ENCODE results near the gene SLC1A1. TPM values are rescaled to one million over a fixed set of nuclear protein-coding genes. Genes with fewer than 3 reads are reported as not detected.
A peak's percentile ranks its signal among the peaks of the same experiment; 100 is the strongest.

Gene SLC1A1
- total RNA-seq, 2 experiments from 2014 or later, result 0.11 to 0.14 TPM

DNA sequence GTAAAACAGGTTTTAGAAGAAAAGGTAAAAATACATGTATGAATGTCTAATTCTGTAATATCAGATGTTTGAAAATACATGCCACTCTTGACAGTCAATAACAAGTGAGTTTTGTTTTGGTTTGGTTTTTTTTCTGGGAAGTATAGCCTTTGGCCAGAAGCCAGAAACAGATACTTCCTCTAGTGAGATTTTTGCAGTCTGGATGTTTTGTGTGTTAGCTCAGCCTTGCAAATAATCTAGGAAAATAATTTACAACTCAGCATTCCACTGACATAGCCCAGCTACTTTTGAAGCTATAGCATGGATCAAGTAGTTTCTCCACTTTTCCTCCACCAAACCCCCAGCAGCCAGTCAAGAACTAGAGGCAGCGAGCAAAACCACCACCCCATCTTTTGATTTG lies 56.7 kb downstream of the SLC1A1 start:
- Histone ChIP-seq H3K4me3 (ENCODE audit: low read length) (no peak overlapping the region), H3K27ac (ENCODE audit: low read depth in 1 of 2, low read length in 2 of 2) (no peak overlapping the region), H3K36me3 (ENCODE audit: insufficient read depth, low read length) (no peaks in the 10 kb centered on the region), H3K27me3 (ENCODE audit: control insufficient read depth in 1 of 2, insufficient read depth in 2 of 2, low read length in 2 of 2) (no peaks in the 10 kb centered on the region), H3K4me1 (ENCODE audit: insufficient read depth, low read length) (peaks cover 26% of the 10 kb centered on the region), H3K9me3 (ENCODE audit: control insufficient read depth in 1 of 2, insufficient read depth in 1 of 2, low read length in 2 of 2) (no peaks in the 10 kb centered on the region)
- Mint-ChIP-seq H3K27me3 (no peaks in the 10 kb centered on the region), H3K4me3 (peak overlapping the region; percentile 16), H3K9me3 (no peaks in the 10 kb centered on the region), H3K4me1 (ENCODE audit: low read depth) (peaks cover 62% of the 10 kb centered on the region), H3K36me3 (ENCODE audit: low read depth) (no peaks in the 10 kb centered on the region), H3K27ac (no peak overlapping the region)
- ChIA-PET CTCF (no interaction called here), POLR2A (no interaction called here)
- intact Hi-C loops (cut with DNase I, micrococcal nuclease), result no loop called here
- DNase-seq (no peak), ATAC-seq (ENCODE audit: poor library complexity) (no peak)
- TF ChIP-seq, protein P1, sequence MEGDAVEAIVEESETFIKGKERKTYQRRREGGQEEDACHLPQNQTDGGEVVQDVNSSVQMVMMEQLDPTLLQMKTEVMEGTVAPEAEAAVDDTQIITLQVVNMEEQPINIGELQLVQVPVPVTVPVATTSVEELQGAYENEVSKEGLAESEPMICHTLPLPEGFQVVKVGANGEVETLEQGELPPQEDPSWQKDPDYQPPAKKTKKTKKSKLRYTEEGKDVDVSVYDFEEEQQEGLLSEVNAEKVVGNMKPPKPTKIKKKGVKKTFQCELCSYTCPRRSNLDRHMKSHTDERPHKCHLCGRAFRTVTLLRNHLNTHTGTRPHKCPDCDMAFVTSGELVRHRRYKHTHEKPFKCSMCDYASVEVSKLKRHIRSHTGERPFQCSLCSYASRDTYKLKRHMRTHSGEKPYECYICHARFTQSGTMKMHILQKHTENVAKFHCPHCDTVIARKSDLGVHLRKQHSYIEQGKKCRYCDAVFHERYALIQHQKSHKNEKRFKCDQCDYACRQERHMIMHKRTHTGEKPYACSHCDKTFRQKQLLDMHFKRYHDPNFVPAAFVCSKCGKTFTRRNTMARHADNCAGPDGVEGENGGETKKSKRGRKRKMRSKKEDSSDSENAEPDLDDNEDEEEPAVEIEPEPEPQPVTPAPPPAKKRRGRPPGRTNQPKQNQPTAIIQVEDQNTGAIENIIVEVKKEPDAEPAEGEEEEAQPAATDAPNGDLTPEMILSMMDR (IDR thresholded peaks at IDR 0.05), result no peak

DNA sequence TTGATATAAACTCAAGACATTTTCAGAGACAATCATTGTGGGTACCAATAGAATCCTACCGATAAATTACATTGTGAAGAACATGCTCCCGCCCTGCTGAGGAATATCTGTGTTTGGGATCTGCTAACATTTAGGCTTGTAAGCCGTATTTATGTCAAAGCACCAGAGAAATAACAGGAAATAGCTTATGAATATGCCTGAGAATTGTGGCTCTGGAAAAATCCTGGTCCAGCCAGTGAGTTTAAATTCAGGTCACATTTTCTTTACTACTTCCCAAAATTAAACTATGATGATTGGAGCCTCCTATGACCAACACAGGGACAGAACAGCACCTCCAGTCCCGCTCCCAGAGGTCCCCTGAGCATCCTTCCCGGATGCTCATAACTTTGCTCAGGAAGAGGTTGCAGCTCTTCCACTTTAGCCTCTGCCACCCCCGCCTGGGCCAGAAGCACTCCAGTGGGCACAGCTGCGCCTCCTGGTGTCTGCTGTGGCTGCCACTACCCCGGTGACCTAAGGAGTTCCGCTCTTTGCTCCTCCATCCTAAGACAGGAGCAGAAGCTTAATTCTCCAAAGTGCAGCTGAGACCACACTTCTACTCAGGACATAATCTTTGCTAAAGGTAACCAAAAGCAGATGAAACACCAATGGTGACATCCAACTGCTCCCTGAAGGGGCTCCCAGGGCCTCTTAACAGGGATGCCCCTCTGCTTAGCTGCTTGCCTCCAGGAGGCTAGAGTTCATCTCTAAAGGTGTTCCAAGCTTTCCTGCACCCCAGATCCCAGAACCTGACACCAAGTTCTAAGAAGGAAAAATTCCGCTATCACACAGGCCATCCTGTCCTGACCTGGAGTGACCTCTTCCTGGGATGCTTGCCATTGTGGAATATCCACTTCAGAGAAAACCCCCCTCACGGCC lies 58.8 kb downstream of the SLC1A1 start:
- no peak for ATAC-seq (ENCODE audit: poor library complexity)
- Histone ChIP-seq H3K4me1 (ENCODE audit: insufficient read depth, low read length) (peaks cover 28% of the 10 kb centered on the region), H3K27ac (ENCODE audit: low read depth in 1 of 2, low read length in 2 of 2) (no peak overlapping the region), H3K9me3 (ENCODE audit: control insufficient read depth in 1 of 2, insufficient read depth in 1 of 2, low read length in 2 of 2) (no peaks in the 10 kb centered on the region), H3K4me3 (ENCODE audit: low read length) (no peak overlapping the region), H3K27me3 (ENCODE audit: control insufficient read depth in 1 of 2, insufficient read depth in 2 of 2, low read length in 2 of 2) (no peaks in the 10 kb centered on the region), H3K36me3 (ENCODE audit: insufficient read depth, low read length) (no peaks in the 10 kb centered on the region)
- TF ChIP-seq, protein P1 (IDR thresholded peaks at IDR 0.05), result no peak
- POLR2A ChIA-PET, result interaction anchor here (1.1 to 4.0 kb wide), 3 partner anchors 10 to 52 kb away, joined by 3 to 21 read pairs (median 7); no protein-coding TSS in a partner anchor
- Mint-ChIP-seq H3K27me3 (no peaks in the 10 kb centered on the region), H3K27ac (no peak overlapping the region), H3K4me3 (peak overlapping the region; percentile 28), H3K36me3 (ENCODE audit: low read depth) (no peaks in the 10 kb centered on the region), H3K9me3 (no peaks in the 10 kb centered on the region), H3K4me1 (ENCODE audit: low read depth) (peaks cover 75% of the 10 kb centered on the region)
- intact Hi-C loops (cut with DNase I, micrococcal nuclease), result no loop called here
- no peak for DNase-seq
- CTCF ChIA-PET, result no interaction called here

DNA sequence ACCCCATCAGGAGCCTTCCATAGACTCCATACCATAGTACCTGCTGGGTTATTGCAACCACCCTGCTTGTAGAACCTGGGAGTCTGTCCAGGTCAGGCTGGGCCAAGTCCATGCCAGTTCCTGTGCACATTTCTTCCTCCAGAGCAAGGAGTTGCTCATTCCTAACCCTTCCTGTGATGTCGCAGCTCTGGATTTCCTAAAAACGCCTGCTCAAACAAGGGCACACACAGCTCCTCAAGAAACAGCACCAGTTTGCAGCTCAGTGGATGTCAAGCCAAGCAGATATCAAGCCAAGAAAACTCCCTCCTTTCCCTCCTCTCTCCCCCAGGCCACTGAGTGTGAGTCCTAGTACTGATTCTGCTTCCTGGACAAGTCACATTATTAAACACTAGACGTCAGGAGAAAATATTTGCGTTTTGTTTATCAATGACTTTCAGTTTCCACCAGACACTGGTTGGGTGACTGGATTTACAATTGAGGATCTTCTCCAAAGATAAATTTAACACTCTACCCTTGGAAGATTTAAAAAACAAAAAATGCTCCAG lies 59.6 kb downstream of the SLC1A1 start:
- Histone ChIP-seq H3K9me3 (ENCODE audit: control insufficient read depth in 1 of 2, insufficient read depth in 1 of 2, low read length in 2 of 2) (no peaks in the 10 kb centered on the region), H3K4me3 (ENCODE audit: low read length) (no peak overlapping the region), H3K27me3 (ENCODE audit: control insufficient read depth in 1 of 2, insufficient read depth in 2 of 2, low read length in 2 of 2) (no peaks in the 10 kb centered on the region), H3K27ac (ENCODE audit: low read depth in 1 of 2, low read length in 2 of 2) (no peak overlapping the region), H3K36me3 (ENCODE audit: insufficient read depth, low read length) (no peaks in the 10 kb centered on the region), H3K4me1 (ENCODE audit: insufficient read depth, low read length) (peaks cover 34% of the 10 kb centered on the region)
- Mint-ChIP-seq H3K36me3 (ENCODE audit: low read depth) (no peaks in the 10 kb centered on the region), H3K4me1 (ENCODE audit: low read depth) (peaks cover 76% of the 10 kb centered on the region), H3K27me3 (no peaks in the 10 kb centered on the region), H3K4me3 (no peak overlapping the region), H3K9me3 (no peaks in the 10 kb centered on the region), H3K27ac (peak overlapping the region; percentile 70)
- TF ChIP-seq, protein P1 (IDR thresholded peaks at IDR 0.05), result no peak
- POLR2A ChIA-PET, result interaction anchor here (2.0 to 4.0 kb wide), 2 partner anchors 11 to 51 kb away, joined by 7 to 21 read pairs; no protein-coding TSS in a partner anchor
- DNase-seq (no peak), ATAC-seq (ENCODE audit: poor library complexity) (no peak)
- intact Hi-C loops (cut with DNase I, micrococcal nuclease), result loop anchor here (5.0 to 10.0 kb wide), 3 partner anchors 42 to 432 kb away; partner anchors contain the start of gene SLC1A1 (in 1 of the 2)
- CTCF ChIA-PET, result no interaction called here
